A549 treated with dexamethasone at 1 μM for 4 hours (cell line): ENCODE results near the gene TTLL13. TPM values are rescaled to one million over a fixed set of nuclear protein-coding genes. Genes with fewer than 3 reads are reported as not detected.

Source experiments
- total RNA-seq: library from RNA; stranded (reverse); fragments of 200-300 nt; extraction: Qiagen RNA extraction; gene quantifications from 5 replicates; pipeline ENCODE4 v1.2.3, GENCODE V29; 2022

The TTLL13 gene, protein sequence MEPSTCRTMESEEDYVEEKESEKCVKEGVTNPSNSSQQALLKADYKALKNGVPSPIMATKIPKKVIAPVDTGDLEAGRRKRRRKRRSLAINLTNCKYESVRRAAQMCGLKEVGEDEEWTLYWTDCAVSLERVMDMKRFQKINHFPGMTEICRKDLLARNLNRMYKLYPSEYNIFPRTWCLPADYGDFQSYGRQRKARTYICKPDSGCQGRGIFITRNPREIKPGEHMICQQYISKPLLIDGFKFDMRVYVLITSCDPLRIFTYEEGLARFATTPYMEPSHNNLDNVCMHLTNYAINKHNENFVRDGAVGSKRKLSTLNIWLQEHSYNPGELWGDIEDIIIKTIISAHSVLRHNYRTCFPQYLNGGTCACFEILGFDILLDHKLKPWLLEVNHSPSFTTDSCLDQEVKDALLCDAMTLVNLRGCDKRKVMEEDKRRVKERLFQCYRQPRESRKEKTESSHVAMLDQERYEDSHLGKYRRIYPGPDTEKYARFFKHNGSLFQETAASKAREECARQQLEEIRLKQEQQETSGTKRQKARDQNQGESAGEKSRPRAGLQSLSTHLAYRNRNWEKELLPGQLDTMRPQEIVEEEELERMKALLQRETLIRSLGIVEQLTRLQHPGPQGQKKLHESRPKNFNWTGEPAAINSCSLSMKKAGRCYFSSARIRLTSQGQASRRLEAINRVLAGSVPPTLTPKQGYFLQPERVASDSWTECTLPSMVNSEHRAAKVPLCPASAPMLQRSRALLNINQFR
- total RNA-seq = 0.09 to 0.25 TPM (median 0.12 TPM) in 5 replicates

DNA sequence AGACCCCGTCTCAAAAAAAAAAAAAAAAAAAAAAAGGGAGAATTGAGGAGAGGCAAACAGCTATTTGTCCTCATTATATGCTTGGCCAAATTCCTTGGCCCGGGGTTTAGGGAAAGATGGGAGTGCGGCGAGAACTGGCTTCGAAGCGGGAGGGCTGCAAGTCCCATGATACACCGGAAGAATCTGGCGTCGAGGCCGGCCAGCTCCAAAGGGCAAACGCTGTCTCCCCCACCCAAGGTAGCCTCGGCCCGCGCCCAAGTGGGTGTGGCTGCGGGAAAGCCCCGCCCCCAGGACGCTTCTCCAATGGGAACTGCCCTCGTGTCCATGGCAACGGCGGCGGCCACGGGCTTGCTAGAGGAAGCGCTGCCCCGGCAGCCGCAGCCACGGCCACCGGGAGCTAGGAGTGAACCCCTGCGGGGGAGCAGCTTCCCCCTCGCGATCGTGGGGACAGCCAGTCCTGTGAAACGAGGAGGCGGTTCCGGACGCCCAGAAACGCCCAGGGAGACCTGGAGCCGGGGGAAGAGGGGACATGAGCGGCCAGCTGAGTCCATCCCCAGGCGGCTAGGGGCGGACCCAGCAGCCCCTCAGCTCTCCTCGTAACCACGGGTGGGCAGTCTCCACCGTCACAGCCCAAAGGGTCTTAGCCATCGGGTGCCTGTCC is at the start of gene TTLL13:
TTLL13 (plus strand) TSS at position 354 of the 661 bp plus-strand sequence. CDS start 1,075 bp downstream, outside the sequence.

DNA sequence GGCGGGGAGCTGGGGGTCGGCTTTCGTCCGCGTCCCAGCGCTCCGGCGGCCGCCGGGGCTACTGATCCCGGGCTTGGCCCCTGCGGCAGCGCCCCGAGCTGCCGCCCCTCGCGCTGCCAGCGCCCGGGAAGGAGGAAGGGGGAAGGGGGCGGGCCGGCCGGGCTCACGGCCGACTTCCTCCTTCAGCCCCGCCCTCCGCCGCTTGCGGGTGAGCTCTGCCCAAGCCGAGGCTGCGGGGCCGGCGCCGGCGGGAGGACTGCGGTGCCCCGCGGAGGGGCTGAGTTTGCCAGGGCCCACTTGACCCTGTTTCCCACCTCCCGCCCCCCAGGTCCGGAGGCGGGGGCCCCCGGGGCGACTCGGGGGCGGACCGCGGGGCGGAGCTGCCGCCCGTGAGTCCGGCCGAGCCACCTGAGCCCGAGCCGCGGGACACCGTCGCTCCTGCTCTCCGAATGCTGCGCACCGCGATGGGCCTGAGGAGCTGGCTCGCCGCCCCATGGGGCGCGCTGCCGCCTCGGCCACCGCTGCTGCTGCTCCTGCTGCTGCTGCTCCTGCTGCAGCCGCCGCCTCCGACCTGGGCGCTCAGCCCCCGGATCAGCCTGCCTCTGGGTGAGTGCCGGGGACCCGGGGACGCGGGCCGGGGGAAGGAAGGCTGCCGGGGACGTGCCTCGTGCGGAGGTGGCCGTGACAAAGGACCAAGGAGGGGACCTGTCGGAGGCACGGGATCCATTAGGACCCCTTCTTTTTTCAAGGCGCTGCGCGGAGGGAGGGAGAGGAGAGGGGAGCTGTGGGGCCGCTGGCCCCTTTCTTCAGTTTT is 48.0 kb upstream of the TTLL13 start, which contains the start of gene SEMA4B:
SEMA4B (plus strand) TSS at position 201 of the 814 bp plus-strand sequence; CDS start at position 450, 249 bp downstream.

DNA sequence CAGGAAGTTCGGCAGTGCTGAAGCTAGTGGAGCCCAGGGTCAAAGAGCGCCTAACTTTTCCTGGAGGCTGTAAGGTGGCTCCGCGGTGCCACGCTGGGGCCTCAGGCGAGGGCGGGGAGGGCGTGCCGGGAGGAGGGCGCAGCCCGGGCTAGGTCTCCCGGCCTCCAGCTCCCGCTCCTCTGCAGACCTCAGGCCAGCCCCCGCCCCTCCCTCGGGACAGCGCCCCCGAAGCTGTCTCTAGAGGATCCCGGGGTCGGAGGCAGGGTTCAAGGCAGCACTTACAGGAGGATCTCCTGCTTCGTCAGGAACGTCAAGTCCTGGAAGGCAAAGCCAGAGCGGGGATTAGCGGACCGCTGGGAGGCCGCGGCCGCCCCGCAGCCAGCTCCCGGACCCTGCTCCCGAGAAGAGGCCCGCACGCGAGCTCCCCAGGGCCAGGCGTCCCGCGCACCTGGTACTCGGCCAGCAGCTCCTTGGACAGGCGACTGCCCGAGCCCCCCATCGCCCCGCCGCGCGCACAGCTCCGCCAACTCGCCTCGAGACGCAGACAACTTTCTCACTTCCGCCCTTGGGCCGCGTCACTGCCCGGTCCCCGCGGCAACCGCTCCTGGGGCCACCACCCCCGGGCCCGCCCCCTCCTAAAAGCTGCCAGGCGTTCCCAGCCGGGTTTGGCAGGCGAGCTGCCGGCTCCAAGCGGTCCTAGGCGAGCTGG is 15.8 kb upstream of the TTLL13 start, which contains the start of gene CIB1:
CIB1 (minus strand) TSS at position 555 of the 709 bp plus-strand sequence; CDS start at position 499, 56 bp downstream.

DNA sequence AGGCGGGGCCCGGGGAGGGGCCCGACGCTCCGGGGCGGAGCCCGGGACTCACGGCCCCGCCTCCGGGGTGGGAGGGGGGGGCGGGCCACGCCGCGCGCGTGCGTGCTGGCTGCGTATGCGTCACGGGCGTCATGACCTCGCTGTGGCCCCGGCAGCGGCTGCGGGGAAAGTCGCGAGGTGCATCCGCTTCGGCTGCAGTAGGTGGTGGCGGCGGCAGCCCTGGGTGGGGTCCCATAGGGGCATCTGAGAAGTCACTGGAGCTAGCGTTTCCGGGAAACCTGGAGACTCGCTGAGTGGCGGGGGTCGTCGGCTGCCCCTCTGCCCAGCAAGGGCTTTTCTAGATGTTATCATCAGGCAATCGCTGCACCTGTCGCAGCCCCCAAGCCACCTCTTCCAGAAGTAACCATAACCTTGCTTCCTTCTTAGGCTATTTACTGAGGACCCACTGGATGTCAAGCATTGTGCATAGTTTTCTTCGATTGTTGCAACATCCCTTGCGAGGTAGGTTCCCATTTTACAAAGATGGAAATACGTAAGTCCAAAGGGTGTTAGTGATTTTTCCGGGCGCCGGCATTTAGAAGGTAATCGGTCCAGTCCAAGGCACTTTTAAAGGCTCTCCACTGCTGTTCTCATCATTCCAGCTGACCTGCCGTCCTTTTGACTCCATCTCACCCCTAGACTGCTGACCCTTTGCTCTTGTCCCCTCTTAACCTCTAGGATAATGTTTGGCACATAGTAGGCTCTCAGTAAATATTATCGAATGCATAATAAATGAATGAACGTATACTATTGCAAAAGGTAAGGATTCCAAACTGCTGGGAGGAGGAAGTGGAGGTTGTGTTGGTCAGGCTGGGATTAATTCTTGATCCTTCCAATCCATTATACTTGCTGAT is 15.0 kb upstream of the TTLL13 start, which contains the start of gene GDPGP1:
GDPGP1 (plus strand) TSS at position 114 of the 893 bp plus-strand sequence. CDS start 6,700 bp downstream, outside the sequence.

DNA sequence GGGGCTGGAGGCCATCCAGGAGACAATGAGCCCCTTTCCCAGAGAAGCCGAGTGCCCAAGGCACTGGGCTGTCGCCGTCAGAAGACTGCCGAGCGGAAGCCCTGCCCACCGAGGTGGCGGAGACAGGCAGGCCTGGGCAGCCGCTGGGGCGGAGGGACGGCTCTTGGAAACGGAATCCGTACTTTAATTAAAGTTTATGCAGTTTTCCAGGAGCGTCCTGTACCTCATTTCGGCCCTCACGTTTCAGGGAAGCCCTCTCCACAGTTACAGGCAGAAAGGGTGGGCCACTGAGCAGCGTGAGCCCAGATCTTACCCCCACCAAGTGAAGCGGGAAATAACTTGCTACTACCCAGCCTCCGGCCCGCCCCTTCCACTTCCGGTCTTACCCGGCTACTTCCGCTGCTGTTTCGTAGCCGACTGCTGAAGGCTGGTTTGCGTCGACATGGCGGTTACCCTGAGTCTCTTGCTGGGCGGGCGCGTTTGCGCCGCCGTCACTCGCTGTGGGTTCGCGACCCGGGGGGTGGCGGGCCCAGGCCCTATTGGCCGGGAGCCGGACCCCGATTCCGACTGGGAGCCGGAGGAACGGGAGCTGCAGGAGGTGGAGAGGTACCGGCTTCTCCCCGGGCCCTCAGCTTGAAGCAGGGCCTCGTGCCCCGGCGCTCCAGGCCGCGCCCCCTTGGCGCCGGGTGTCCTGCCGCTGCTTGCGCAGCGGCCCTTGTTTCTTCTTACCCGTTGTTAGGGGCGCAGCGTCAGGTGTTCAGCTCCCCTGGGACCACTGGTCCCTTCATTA is 16.1 kb downstream of the TTLL13 start, which contains the start of gene NGRN:
NGRN (plus strand) TSS at position 402 of the 790 bp plus-strand sequence; CDS start at position 443, 41 bp downstream.

Other genes with a start within 250 kb of the TTLL13 start
- gene ZNF710, start 248.2 kb upstream of the TTLL13 start, total RNA-seq = 12.5 to 19.9 TPM (median 17.5 TPM) in 5 replicates
- 38.9 to 51.0 TPM (median 45.3 TPM) in 5 replicates for gene IDH2, start 147.1 kb upstream of the TTLL13 start, total RNA-seq
- 51.9 to 80.6 TPM (median 71.1 TPM) in 5 replicates for gene SEMA4B, start 48.2 kb upstream of the TTLL13 start, total RNA-seq
- 184 to 200 TPM (median 193 TPM) in 5 replicates for gene CIB1, start 15.6 kb upstream of the TTLL13 start, total RNA-seq
- 3.6 to 4.5 TPM (median 4.1 TPM) in 5 replicates for gene GDPGP1, start 15.3 kb upstream of the TTLL13 start, total RNA-seq
- 102 to 114 TPM (median 108 TPM) in 5 replicates for gene NGRN, start 16.1 kb downstream of the TTLL13 start, total RNA-seq
- 0.71 to 1.6 TPM (median 1.3 TPM) in 5 replicates for gene ZNF774, start 102.7 kb downstream of the TTLL13 start, total RNA-seq
- 198 to 238 TPM (median 230 TPM) in 5 replicates for gene IQGAP1, start 138.7 kb downstream of the TTLL13 start, total RNA-seq